ENCODE results near the gene SLC35F1. TPM values are rescaled to one million over a fixed set of nuclear protein-coding genes. Genes with fewer than 3 reads are reported as not detected.

Gene SLC35F1
- total RNA-seq, 2 donors from 2014 or later = under 0.01 to 0.78 TPM

- no peak for DNase-seq
- no peak overlapping the region for H3K27ac ChIP-seq
- H3K9me3 ChIP-seq = peaks cover 0 to 4% (median 0%) of the 10 kb centered on the region in 3 donors
- TF ChIP-seq, protein P1, sequence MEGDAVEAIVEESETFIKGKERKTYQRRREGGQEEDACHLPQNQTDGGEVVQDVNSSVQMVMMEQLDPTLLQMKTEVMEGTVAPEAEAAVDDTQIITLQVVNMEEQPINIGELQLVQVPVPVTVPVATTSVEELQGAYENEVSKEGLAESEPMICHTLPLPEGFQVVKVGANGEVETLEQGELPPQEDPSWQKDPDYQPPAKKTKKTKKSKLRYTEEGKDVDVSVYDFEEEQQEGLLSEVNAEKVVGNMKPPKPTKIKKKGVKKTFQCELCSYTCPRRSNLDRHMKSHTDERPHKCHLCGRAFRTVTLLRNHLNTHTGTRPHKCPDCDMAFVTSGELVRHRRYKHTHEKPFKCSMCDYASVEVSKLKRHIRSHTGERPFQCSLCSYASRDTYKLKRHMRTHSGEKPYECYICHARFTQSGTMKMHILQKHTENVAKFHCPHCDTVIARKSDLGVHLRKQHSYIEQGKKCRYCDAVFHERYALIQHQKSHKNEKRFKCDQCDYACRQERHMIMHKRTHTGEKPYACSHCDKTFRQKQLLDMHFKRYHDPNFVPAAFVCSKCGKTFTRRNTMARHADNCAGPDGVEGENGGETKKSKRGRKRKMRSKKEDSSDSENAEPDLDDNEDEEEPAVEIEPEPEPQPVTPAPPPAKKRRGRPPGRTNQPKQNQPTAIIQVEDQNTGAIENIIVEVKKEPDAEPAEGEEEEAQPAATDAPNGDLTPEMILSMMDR (IDR thresholded peaks at IDR 0.05) = no peak
- TF ChIP-seq POLR2A (IDR thresholded peaks at IDR 0.05) = no peak
- no peaks in the 10 kb centered on the region for H3K4me1 ChIP-seq
- H3K36me3 ChIP-seq (replicated peaks in 1 of 2; ENCODE audit: insufficient read depth in 1 of 2, low read depth in 2 of 2) = no peaks in the 10 kb centered on the region
- no peak for ATAC-seq
- no peak overlapping the region for H3K4me3 ChIP-seq
- H3K27me3 ChIP-seq = no peaks in the 10 kb centered on the region
- WGBS, 2 donors = 58 to 76% methylated on average over 1 of the region's 1 CpG
- intact Hi-C loops (cut with DNase I) = no loop called here
These were observed 68.0 kb downstream of the SLC35F1 start for GRCh38 chr6:117974914-117975627.

DNA sequence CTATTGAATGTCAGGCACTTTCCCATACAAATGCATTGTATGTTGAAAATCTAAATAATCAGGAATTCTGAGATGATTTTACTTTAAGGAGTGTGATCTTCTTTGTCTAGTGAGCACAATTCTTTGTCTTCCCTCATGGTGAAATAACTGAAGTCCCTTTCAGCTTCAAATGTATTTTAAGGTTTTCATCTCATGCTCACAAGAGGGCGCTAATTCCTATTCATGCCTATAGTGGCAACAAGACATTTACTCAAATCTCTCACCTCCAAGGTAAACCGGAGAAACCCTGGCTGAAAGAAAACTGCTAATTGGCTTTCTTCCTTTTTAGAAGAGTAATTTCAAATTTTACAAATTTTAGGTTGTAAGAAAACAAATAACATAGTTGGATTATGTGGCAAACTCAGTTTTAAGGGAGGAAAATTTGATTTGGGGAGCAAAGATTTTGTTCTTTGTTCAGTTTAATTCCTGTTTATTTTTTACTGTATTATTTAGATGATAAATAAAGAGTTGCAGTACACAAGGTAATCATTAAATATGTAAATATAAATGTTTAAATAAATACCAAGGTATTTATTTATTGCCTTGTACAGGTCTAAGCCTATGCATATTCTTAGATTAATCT, 69.1 kb downstream of the SLC35F1 start:
- Histone ChIP-seq H3K27me3 (no peaks in the 10 kb centered on the region), H3K9me3 (peaks cover 0 to under 1% (median 0%) of the 10 kb centered on the region in 3 donors), H3K36me3 (replicated peaks in 1 of 2; ENCODE audit: insufficient read depth in 1 of 2, low read depth in 2 of 2) (no peaks in the 10 kb centered on the region), H3K4me3 (no peak overlapping the region), H3K27ac (no peak overlapping the region), H3K4me1 (no peaks in the 10 kb centered on the region)
- TF ChIP-seq, protein P1 (IDR thresholded peaks at IDR 0.05) = peak in 6 of 7 experiments; percentile 51 to 68 (median 53)
- TF ChIP-seq POLR2A (IDR thresholded peaks at IDR 0.05) = no peak
- peak; percentile 63 for ATAC-seq
- intact Hi-C loops (cut with DNase I) = no loop called here
- DNase-seq = peak in 1 of 4 donors; percentile 28
- 2 to 9% methylated on average over 2 of the region's 2 CpGs for WGBS, 2 donors

DNA sequence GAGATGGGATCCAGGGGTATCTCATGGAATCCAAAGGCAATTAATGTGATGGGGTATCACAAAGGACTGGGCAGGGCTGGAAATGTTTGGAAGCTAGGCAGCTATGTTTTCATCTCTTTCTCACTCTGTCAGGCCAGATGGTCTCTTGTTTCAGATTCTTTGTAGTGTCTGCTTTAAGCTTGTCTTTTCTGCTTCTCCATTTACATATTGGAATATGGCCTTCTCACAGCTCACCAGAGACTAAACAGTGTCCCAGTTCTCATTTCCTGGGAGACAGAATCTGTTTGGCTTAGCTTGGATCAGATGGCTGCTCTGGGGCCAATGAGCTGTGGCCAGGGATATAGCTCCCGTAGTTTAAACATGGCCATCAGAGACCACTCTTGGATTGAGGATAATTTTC, 78.9 kb downstream of the SLC35F1 start:
- Histone ChIP-seq H3K4me1 (no peaks in the 10 kb centered on the region), H3K4me3 (no peak overlapping the region), H3K36me3 (replicated peaks in 1 of 2; ENCODE audit: insufficient read depth in 1 of 2, low read depth in 2 of 2) (no peaks in the 10 kb centered on the region), H3K27me3 (no peaks in the 10 kb centered on the region), H3K9me3 (no peaks in the 10 kb centered on the region), H3K27ac (no peak overlapping the region)
- TF ChIP-seq, protein P1 (IDR thresholded peaks at IDR 0.05) = no peak
- no peak for TF ChIP-seq POLR2A (IDR thresholded peaks at IDR 0.05)
- no peak for ATAC-seq
- 60 to 76% methylated on average over 1 of the region's 1 CpG for WGBS, 2 donors
- no peak for DNase-seq
- intact Hi-C loops (cut with DNase I) = no loop called here

GRCh38 chr6:117986396-117986795, 79.3 kb downstream of the SLC35F1 start:
- ATAC-seq = no peak
- DNase-seq = no peak
- intact Hi-C loops (cut with DNase I) = no loop called here
- no peaks in the 10 kb centered on the region for H3K27me3 ChIP-seq
- no peak overlapping the region for H3K27ac ChIP-seq
- 57 to 61% methylated on average over 4 of the region's 4 CpGs for WGBS, 2 donors
- H3K9me3 ChIP-seq = no peaks in the 10 kb centered on the region
- H3K36me3 ChIP-seq (replicated peaks in 1 of 2; ENCODE audit: insufficient read depth in 1 of 2, low read depth in 2 of 2) = no peaks in the 10 kb centered on the region
- no peaks in the 10 kb centered on the region for H3K4me1 ChIP-seq
- no peak overlapping the region for H3K4me3 ChIP-seq
- no peak for TF ChIP-seq POLR2A (IDR thresholded peaks at IDR 0.05)
- TF ChIP-seq, protein P1 (IDR thresholded peaks at IDR 0.05) = no peak
